K562 (cell line): ENCODE data around the gene OST4. TPM values are rescaled to one million over a fixed set of nuclear protein-coding genes. Genes with fewer than 3 reads are reported as not detected.
A peak's percentile ranks its signal among the peaks of the same experiment; 100 is the strongest.

Experiments used
- ATAC-seq: fragments of 200-7000 bp; cut with Tn5 transposase; 3 replicates; pipeline ENCODE4 v1.9.1; 2020; ENCODE audit warnings: moderate library complexity
- BruUV-seq: library from RNA; stranded (reverse); fragments of 400-500 nt; replicated peaks from 2 replicates; lab custom pipeline; 2021; lab: Mats Ljungman, UMichigan
- CTCF ChIA-PET: fragments of 300-600 bp; formaldehyde crosslinking; extraction: SDS; loops from one replicate; lab custom pipeline; 2021; ENCODE audit warnings: low intra/inter-chr PET ratio; lab: Yijun Ruan, JAX
- POLR2A ChIA-PET: fragments of 300-600, 350-650 bp; sonication (Branson Sonifier 250); formaldehyde crosslinking; extraction: SDS; loops from one replicate; lab custom pipeline; 2021; ENCODE audit warnings: antibody characterized with exemption, inconsistent platforms; lab: Yijun Ruan, JAX
- DNase-seq, 4 experiments: peaks; one replicate each; pipeline versions ENCODE4 v3.0.0 to v3.0.0-alpha.2; 2011 to 2018; ENCODE audit warnings: low spot score in 3 of 4, mixed read lengths in 3 of 4; ENCODE audit errors: extremely low read depth in 1 of 4
- FAIRE-seq: peaks from 2 replicates; lab custom pipeline; 2011; peaks lifted over from hg19 to GRCh38; lab: Jason Lieb, UNC
- H2AFZ ChIP-seq: 2 replicates; pipeline ENCODE4 v1.6.0; 2011; ENCODE audit warnings: low read depth, low read length, control low read depth, inconsistent platforms
- H3K27ac ChIP-seq: fragments of 200-600 bp; 3 replicates; pipeline ENCODE4 v1.8.0; 2011; ENCODE audit warnings: low read depth, mild to moderate bottlenecking, control low read depth, inconsistent platforms, low read length, moderate library complexity, mixed read lengths; ENCODE audit errors: extremely low read depth
- H3K27me3 ChIP-seq, 2 experiments: fragments of 300-600 bp in 1 of 2; 2 replicates in 1 of 2; 3 replicates in 1 of 2; pipeline versions ENCODE4 v1.6.0 to v1.8.0; 2011; ENCODE audit warnings: inconsistent platforms in 2 of 2, low read length in 2 of 2, mild to moderate bottlenecking in 1 of 2, mixed read lengths in 1 of 2, moderate library complexity in 1 of 2; ENCODE audit not compliant: control insufficient read depth in 2 of 2, insufficient read depth in 2 of 2
- H3K36me3 ChIP-seq: fragments of 300-600 bp; 3 replicates; pipeline ENCODE4 v1.8.0; 2011; ENCODE audit warnings: mild to moderate bottlenecking, low read length, inconsistent platforms; ENCODE audit not compliant: control insufficient read depth, insufficient read depth
- H3K4me1 ChIP-seq, 2 experiments: fragments of 200-600 bp in 1 of 2; replicated peaks in 1 of 2; 2 replicates in 1 of 2; 3 replicates in 1 of 2; pipeline versions ENCODE4 v1.5.1 to v1.8.0; 2011; ENCODE audit warnings: inconsistent platforms in 2 of 2, low read length in 2 of 2, mild to moderate bottlenecking in 1 of 2, mixed read lengths in 1 of 2, moderate library complexity in 1 of 2; ENCODE audit not compliant: control insufficient read depth in 2 of 2, insufficient read depth in 2 of 2
- H3K4me2 ChIP-seq: 2 replicates; pipeline ENCODE4 v1.6.1; 2011; ENCODE audit warnings: low read length, control low read depth, inconsistent platforms, mixed read lengths; ENCODE audit not compliant: insufficient read depth
- H3K4me3 ChIP-seq: fragments of 200-600 bp; sonication (generic), shearing (Covaris generic); 2 replicates; pipeline ENCODE4 v1.5.1; 2016; ENCODE audit warnings: control low read depth, inconsistent platforms
- H3K79me2 ChIP-seq: fragments of 200-600 bp; 3 replicates; pipeline ENCODE4 v1.8.0; 2011; ENCODE audit warnings: low read length, inconsistent platforms; ENCODE audit not compliant: control insufficient read depth, insufficient read depth
- H3K9ac ChIP-seq, 2 experiments: 2 replicates each; pipeline versions ENCODE4 v1.6.0 to v1.6.1; 2011; ENCODE audit warnings: low read depth in 2 of 2, low read length in 2 of 2, control low read depth in 1 of 2, inconsistent platforms in 1 of 2, mild to moderate bottlenecking in 1 of 2, mixed read lengths in 1 of 2; ENCODE audit not compliant: insufficient read depth in 1 of 2
- H3K9me1 ChIP-seq: one replicate; pipeline ENCODE4 v1.6.0; 2011; ENCODE audit warnings: inconsistent platforms, mild to moderate bottlenecking, low read length, moderate library complexity; ENCODE audit not compliant: control insufficient read depth, insufficient read depth
- H3K9me3 ChIP-seq: replicated peaks from 2 replicates; pipeline ENCODE4 v1.5.1; 2011; ENCODE audit warnings: low read depth, low read length, inconsistent platforms; ENCODE audit not compliant: control insufficient read depth, insufficient read depth
- H4K20me1 ChIP-seq: replicated peaks from 2 replicates; pipeline ENCODE4 v1.6.1; 2011; ENCODE audit warnings: low read length, inconsistent platforms, mixed read lengths; ENCODE audit not compliant: control insufficient read depth, insufficient read depth
- ATF3 ChIP-seq, 2 experiments: fragments of 450-650 bp in 1 of 2; sonication (generic) in 1 of 2; formaldehyde crosslinking in 1 of 2; IDR thresholded peaks in 1 of 2; conservative IDR thresholded peaks in 1 of 2; 2 replicates each; pipeline versions ENCODE4 v1.6.1 to v1.8.1; 2016 to 2023; ENCODE audit warnings: mild to moderate bottlenecking in 2 of 2, moderate library complexity in 2 of 2, inconsistent platforms in 1 of 2, missing genetic modification reagents in 1 of 2
- CHD2 ChIP-seq: IDR thresholded peaks from 2 replicates; pipeline ENCODE4 v1.6.1; 2011; ENCODE audit warnings: low read depth, low read length
- POLR2G ChIP-seq: fragments of 200-400 bp; formaldehyde crosslinking; IDR thresholded peaks from 2 replicates; pipeline ENCODE4 v1.6.1; 2017; ENCODE audit warnings: low read depth, mild to moderate bottlenecking, antibody characterized with exemption, low read length, moderate library complexity
- ZC3H8 ChIP-seq: fragments of 450-650 bp; IDR thresholded peaks from 2 replicates; pipeline ENCODE4 v1.6.1; 2017
- ZNF121 ChIP-seq: sonication (generic); formaldehyde crosslinking; conservative IDR thresholded peaks from 2 replicates; pipeline ENCODE4 v1.8.0; 2022; ENCODE audit warnings: missing genetic modification reagents
- ZNF347 ChIP-seq: fragments of 450-650 bp; formaldehyde crosslinking; IDR thresholded peaks from 2 replicates; pipeline ENCODE4 v1.4.0; 2020; ENCODE audit warnings: low read depth, mild to moderate bottlenecking, moderate library complexity
- WGBS: fragments of 100-300 bp; shearing (Covaris generic); methylation state at CpG from one replicate; pipeline ENCODE4 v1.1.6; 2016; ENCODE audit warnings: low coverage, mixed read lengths; ENCODE audit not compliant: insufficient coverage; ENCODE audit errors: missing lambda C conversion rate; 5-methylcytosine and 5-hydroxymethylcytosine counted together
- in situ Hi-C: fragments of 300-500 bp; cut with MboI; formaldehyde crosslinking; loops from 4 replicates; pipeline ENCODE4 v1.15.0; 2018; ENCODE audit warnings: inconsistent platforms, mixed read lengths
- intact Hi-C: fragments of 100-400 bp; cut with micrococcal nuclease; formaldehyde crosslinking; loops from 2 replicates; pipeline ENCODE4 v1.14.2; 2022
- polyA plus RNA-seq, 8 experiments: library from polyadenylated mRNA; depleted of rRNA in 4 of 8; stranded (reverse) in 5 of 8; unstranded in 3 of 8; fragments of >200 nt; fragmentation: Nextera tagmentation in 2 of 8; fragmentation: Illumina TruSeq in 1 of 8; extraction: Ambion mirVana in 2 of 8; extraction: Trizol in 1 of 8; gene quantifications; 2 replicates each; pipeline versions ENCODE4 v1.2.1 to v1.2.3, GENCODE V29; 2011 to 2014; ENCODE audit warnings: inconsistent platforms in 1 of 8, missing spikeins in 1 of 8
- total RNA-seq, 7 experiments: library from RNA; depleted of rRNA in 6 of 7; stranded (reverse); fragments of >200 nt in 6 of 7; fragmentation: Illumina TruSeq in 2 of 7; extraction: Trizol in 2 of 7; gene quantifications; 2 replicates each; pipeline versions ENCODE4 v1.2.1 to v1.2.3, GENCODE V29; 2011 to 2021; ENCODE audit warnings: low replicate concordance in 1 of 7

Gene OST4
- total and polyA plus RNA-seq, 9 of the 15 experiments (the other 6 are each of a cell fraction or from before 2014, with no cell fraction given) = 186 to 1,155 (median 355) TPM

- Histone ChIP-seq H3K27me3 (no peaks in the 10 kb centered on the region), H3K4me1 (peaks cover 4 to 6% of the 10 kb centered on the region in 2 experiments; a peak in 3 of 5 replicates), H3K79me2 (peaks cover 19% of the 10 kb centered on the region), H3K9me3 (no peaks in the 10 kb centered on the region), H3K4me2 (no peak overlapping the region), H3K36me3 (peaks cover 98% of the 10 kb centered on the region), H3K9ac (peak overlapping the region in 1 of 2 experiments; percentile 11; a peak in 1 of 4 replicates), H3K4me3 (no peak overlapping the region), H3K27ac (no peak overlapping the region), H3K9me1 (peaks cover 8% of the 10 kb centered on the region), H2AFZ (no peak overlapping the region), H4K20me1 (no peaks in the 10 kb centered on the region)
- WGBS = 81% methylated on average over 14 of the region's 17 CpGs
- TF ChIP-seq POLR2G = peak; percentile 49; the same call in 1 of the 2 replicates
- no peak for TF ChIP-seq ZC3H8
- TF ChIP-seq CHD2 = no peak
- no peak for TF ChIP-seq ZNF121 (CRISPR knock-in tag)
- TF ChIP-seq ATF3 (IDR thresholded peaks at IDR 0.05) = no peak
- no peak for TF ChIP-seq ATF3 (CRISPR knock-in tag; conservative IDR thresholded peaks at IDR 0.05)
- no peak for TF ChIP-seq ZNF347 (CRISPR knock-in tag)
- ChIA-PET POLR2A (interaction anchor here (0.7 to 1.7 kb wide), 11 partner anchors 9 to 195 kb away, joined by 3 to 6 read pairs (median 3); partner anchors contain the start of gene AGBL5), CTCF (no interaction called here)
- DNase-seq (no peak), ATAC-seq (no peak), FAIRE-seq (no peak)
- in situ Hi-C loops = no loop called here
- intact Hi-C loops = no loop called here
- BruUV-seq = no TSS peak
Measured at GRCh38 chr2:27038631-27039339, 32.7 kb downstream of the OST4 start.
